H1 (cell line): ENCODE measurements around the gene OR11L1. TPM values are rescaled to one million over a fixed set of nuclear protein-coding genes. Genes with fewer than 3 reads are reported as not detected.

Experiments
- CTCF ChIA-PET: fragments of 300-600 bp; sonication (Branson Sonifier 250); formaldehyde crosslinking; loops from one replicate; lab custom pipeline; 2021; ENCODE audit not compliant: partially characterized antibody; lab: Charles Lee
- POLR2A ChIA-PET: fragments of 300-600 bp; sonication (Branson Sonifier 250); formaldehyde crosslinking; loops from one replicate; lab custom pipeline; 2021; ENCODE audit warnings: inconsistent platforms; ENCODE audit not compliant: partially characterized antibody; lab: Charles Lee
- DNase-seq, 2 experiments: peaks; one replicate each; pipeline versions ENCODE4 v3.0.0 to v3.0.0-alpha.2; 2010 to 2022; ENCODE audit warnings: low spot score in 2 of 2, low read depth in 1 of 2, mixed read lengths in 1 of 2
- FAIRE-seq: peaks from 2 replicates; lab custom pipeline; 2011; peaks lifted over from hg19 to GRCh38; lab: Jason Lieb, UNC
- H2AFZ ChIP-seq: 2 replicates; pipeline ENCODE4 v1.8.1; 2012; ENCODE audit warnings: low read length, inconsistent platforms
- H2AK5ac ChIP-seq: 2 replicates; pipeline ENCODE4 v1.6.1; 2013; ENCODE audit warnings: low read depth, low read length
- H2BK120ac ChIP-seq: replicated peaks from 2 replicates; pipeline ENCODE3; 2013; ENCODE audit warnings: low read depth, low read length, inconsistent platforms
- H2BK12ac ChIP-seq: 2 replicates; pipeline ENCODE4 v1.6.1; 2013; ENCODE audit warnings: low read depth, low read length
- H2BK15ac ChIP-seq: 2 replicates; pipeline ENCODE4 v1.6.1; 2013; ENCODE audit warnings: low read length
- H2BK20ac ChIP-seq: 2 replicates; pipeline ENCODE4 v1.6.1; 2013; ENCODE audit warnings: low read length
- H2BK5ac ChIP-seq: 2 replicates; pipeline ENCODE4 v1.6.1; 2013; ENCODE audit warnings: low read depth, low read length
- H3K14ac ChIP-seq: 2 replicates; pipeline ENCODE4 v1.6.1; 2013; ENCODE audit warnings: inconsistent platforms; ENCODE audit not compliant: insufficient read length
- H3K18ac ChIP-seq: 2 replicates; pipeline ENCODE4 v1.6.1; 2013; ENCODE audit warnings: low read length; ENCODE audit errors: extremely low read depth
- H3K23ac ChIP-seq: 2 replicates; pipeline ENCODE4 v1.6.1; 2013; ENCODE audit warnings: inconsistent platforms; ENCODE audit not compliant: insufficient read length
- H3K23me2 ChIP-seq: 2 replicates; pipeline ENCODE4 v1.6.1; 2013; ENCODE audit warnings: low read depth, low read length
- H3K27ac ChIP-seq: 2 replicates; pipeline ENCODE4 v1.6.1; 2011; ENCODE audit warnings: low read depth, low read length, inconsistent platforms
- H3K27me3 ChIP-seq, 4 experiments: replicated peaks in 1 of 4; 1 replicate in 1 of 4; 2 replicates in 3 of 4; pipeline versions ENCODE4 v1.6.1 to v1.8.1; 2011 to 2013; ENCODE audit warnings: low read length in 3 of 4, mild to moderate bottlenecking in 3 of 4, inconsistent platforms in 2 of 4, mixed read lengths in 2 of 4, moderate library complexity in 1 of 4; ENCODE audit not compliant: control insufficient read depth in 3 of 4, insufficient read depth in 3 of 4; ENCODE audit errors: extremely low read depth in 1 of 4
- H3K36me3 ChIP-seq, 4 experiments: 2 replicates each; pipeline versions ENCODE4 v1.6.1 to v1.8.1; 2011 to 2013; ENCODE audit warnings: mild to moderate bottlenecking in 4 of 4, low read length in 3 of 4, moderate library complexity in 2 of 4, control low read depth in 1 of 4, inconsistent platforms in 1 of 4; ENCODE audit not compliant: insufficient read depth in 4 of 4, control insufficient read depth in 2 of 4
- H3K4ac ChIP-seq: replicated peaks from 2 replicates; pipeline ENCODE3; 2013; ENCODE audit warnings: low read length, low read depth, mixed read lengths, inconsistent platforms; ENCODE audit not compliant: insufficient read length
- H3K4me1 ChIP-seq, 4 experiments: replicated peaks in 1 of 4; 1 replicate in 1 of 4; 2 replicates in 3 of 4; pipeline versions ENCODE4 v1.6.1 to v1.8.1; 2011 to 2013; ENCODE audit warnings: low read length in 3 of 4, inconsistent platforms in 2 of 4, mixed read lengths in 1 of 4; ENCODE audit not compliant: insufficient read depth in 4 of 4, control insufficient read depth in 3 of 4
- H3K4me2 ChIP-seq, 2 experiments: 2 replicates each; pipeline versions ENCODE4 v1.6.1 to v1.8.1; 2011 to 2013; ENCODE audit warnings: low read depth in 2 of 2, low read length in 2 of 2, control low read depth in 1 of 2, inconsistent platforms in 1 of 2, mild to moderate bottlenecking in 1 of 2; ENCODE audit not compliant: insufficient read depth in 1 of 2
- H3K4me3 ChIP-seq, 4 experiments: fragments of 200-600, 300-600 bp in 1 of 4; sonication (generic), shearing (Covaris generic), sonication (Bioruptor Twin) in 1 of 4; 2 replicates each; pipeline versions ENCODE4 v1.5.1 to v1.8.1; 2011 to 2016; ENCODE audit warnings: low read length in 4 of 4, low read depth in 3 of 4, control low read depth in 2 of 4, inconsistent platforms in 2 of 4, mild to moderate bottlenecking in 2 of 4, mixed read lengths in 1 of 4, moderate library complexity in 1 of 4; ENCODE audit not compliant: insufficient read depth in 2 of 4; ENCODE audit errors: extremely low read depth in 1 of 4
- H3K56ac ChIP-seq: replicated peaks from 2 replicates; pipeline ENCODE3; 2013; ENCODE audit warnings: low read depth, mild to moderate bottlenecking, mixed read lengths, low read length, inconsistent platforms; ENCODE audit not compliant: insufficient read length
- H3K79me1 ChIP-seq: 2 replicates; pipeline ENCODE4 v1.6.1; 2013; ENCODE audit warnings: low read depth, low read length, control low read depth
- H3K79me2 ChIP-seq, 2 experiments: 2 replicates each; pipeline versions ENCODE4 v1.6.1 to v1.8.1; 2012 to 2013; ENCODE audit warnings: low read length in 2 of 2, mild to moderate bottlenecking in 2 of 2, inconsistent platforms in 1 of 2; ENCODE audit not compliant: insufficient read depth in 2 of 2, control insufficient read depth in 1 of 2
- H3K9ac ChIP-seq, 4 experiments: replicated peaks in 1 of 4; 1 replicate in 1 of 4; 2 replicates in 3 of 4; pipeline versions ENCODE4 v1.6.1 to v1.8.1; 2011 to 2013; ENCODE audit warnings: low read depth in 3 of 4, low read length in 3 of 4, control low read depth in 2 of 4, mild to moderate bottlenecking in 2 of 4, moderate library complexity in 2 of 4, inconsistent platforms in 1 of 4; ENCODE audit errors: extremely low read depth in 1 of 4
- H3K9me3 ChIP-seq, 2 experiments: 2 replicates each; pipeline versions ENCODE4 v1.6.1 to v1.8.1; 2012 to 2013; ENCODE audit warnings: mild to moderate bottlenecking in 2 of 2, moderate library complexity in 2 of 2, control low read depth in 1 of 2, inconsistent platforms in 1 of 2, low read depth in 1 of 2, low read length in 1 of 2, mixed read lengths in 1 of 2; ENCODE audit not compliant: insufficient read depth in 2 of 2
- H4K20me1 ChIP-seq, 2 experiments: replicated peaks in 1 of 2; 2 replicates each; pipeline versions ENCODE3 to v1.8.1; 2011 to 2013; ENCODE audit warnings: inconsistent platforms in 2 of 2, low read length in 2 of 2, mild to moderate bottlenecking in 1 of 2; ENCODE audit not compliant: insufficient read depth in 2 of 2, control insufficient read depth in 1 of 2
- H4K5ac ChIP-seq: 2 replicates; pipeline ENCODE4 v1.6.1; 2013; ENCODE audit warnings: low read length, low read depth, mixed read lengths, inconsistent platforms; ENCODE audit not compliant: insufficient read length
- H4K8ac ChIP-seq: 2 replicates; pipeline ENCODE4 v1.8.0; 2013; ENCODE audit warnings: mild to moderate bottlenecking, moderate library complexity, low read length, inconsistent platforms; ENCODE audit not compliant: insufficient read depth; ENCODE audit errors: extremely low read depth
- H4K91ac ChIP-seq: replicated peaks from 2 replicates; pipeline ENCODE3; 2013; ENCODE audit warnings: low read length, mixed read lengths, inconsistent platforms; ENCODE audit not compliant: insufficient read length
- ATF3 ChIP-seq: IDR thresholded peaks from 2 replicates; pipeline ENCODE4 v1.6.1; 2011; ENCODE audit warnings: low read depth, mild to moderate bottlenecking, low read length; ENCODE audit not compliant: insufficient read depth
- FOSL1 ChIP-seq: IDR thresholded peaks from 2 replicates; pipeline ENCODE4 v1.6.1; 2011; ENCODE audit warnings: mild to moderate bottlenecking, low read depth, low read length, moderate library complexity; ENCODE audit not compliant: insufficient read depth
- RAD21 ChIP-seq, 2 experiments: IDR thresholded peaks in 1 of 2; conservative IDR thresholded peaks in 1 of 2; 2 replicates each; pipeline ENCODE4 v1.6.1; 2011; ENCODE audit warnings: low read depth in 2 of 2, low read length in 2 of 2, improper control_type of control experiment in 1 of 2, inconsistent platforms in 1 of 2, mild to moderate bottlenecking in 1 of 2, moderate library complexity in 1 of 2
- SIN3A ChIP-seq, 2 experiments: IDR thresholded peaks in 1 of 2; conservative IDR thresholded peaks in 1 of 2; 2 replicates each; pipeline ENCODE4 v1.6.1; 2011 to 2012; ENCODE audit warnings: low read length in 2 of 2, improper control_type of control experiment in 1 of 2, low read depth in 1 of 2, mild to moderate bottlenecking in 1 of 2
- SP2 ChIP-seq: IDR thresholded peaks from 2 replicates; pipeline ENCODE4 v1.6.1; 2012; ENCODE audit warnings: mild to moderate bottlenecking, low read length, inconsistent platforms
- WGBS, 2 experiments: shearing (Covaris generic) in 1 of 2; methylation state at CpG; one replicate each; pipeline versions ENCODE4 v1.1.6 to v1.1.7; 2013 to 2015; ENCODE audit warnings: low lambda C conversion rate in 2 of 2, mixed read lengths in 2 of 2, inconsistent platforms in 1 of 2, low coverage in 1 of 2, missing lambda C conversion rate in 1 of 2; ENCODE audit not compliant: insufficient replicate concordance in 2 of 2, insufficient coverage in 1 of 2, insufficient read length in 1 of 2; ENCODE audit errors: extremely low coverage in 1 of 2, missing lambda C conversion rate in 1 of 2; 5-methylcytosine and 5-hydroxymethylcytosine counted together
- polyA plus RNA-seq, 7 experiments: library from polyadenylated mRNA; depleted of rRNA in 3 of 7; stranded (reverse) in 5 of 7; unstranded in 2 of 7; fragments of >200 nt in 5 of 7; fragments of 200-250 nt in 2 of 7; gene quantifications; 1 replicate in 5 of 7; 2 replicates in 1 of 7; 4 replicates in 1 of 7; pipeline versions ENCODE4 v1.2.1 to v1.2.3, GENCODE V29; 2011 to 2013; ENCODE audit warnings: missing spikeins in 2 of 7, mixed read lengths in 2 of 7
- total RNA-seq: library from RNA; stranded (reverse); fragmentation: NEBNext Ultra II Directional; extraction: Animal tissue kit (Norgen Biotek cat#: 25700); gene quantifications from 2 replicates; pipeline ENCODE4 v1.2.1, GENCODE V29; 2021

Gene OR11L1
- total and polyA plus RNA-seq, 2 of the 8 experiments (the other 6 are each of a cell fraction or from before 2014, with no cell fraction given), result not detected

GRCh38 chr1:247840818-247841217, 878 bp downstream of the OR11L1 start:
- H3K4me2 ChIP-seq, result no peak overlapping the region
- H3K27me3 ChIP-seq, result no peaks in the 10 kb centered on the region
- no peak overlapping the region for H2BK5ac ChIP-seq
- POLR2A ChIA-PET, result no interaction called here
- H3K79me2 ChIP-seq, result no peaks in the 10 kb centered on the region
- no peaks in the 10 kb centered on the region for H3K36me3 ChIP-seq
- H2BK120ac ChIP-seq, result no peak overlapping the region
- no peak overlapping the region for H4K8ac ChIP-seq
- H3K4me1 ChIP-seq, result peaks cover 0 to 5% (median 0%) of the 10 kb centered on the region in 4 experiments; a peak in 1 of 7 replicates
- H2AFZ ChIP-seq, result no peak overlapping the region
- no peaks in the 10 kb centered on the region for H4K20me1 ChIP-seq
- H2BK12ac ChIP-seq, result no peak overlapping the region
- H3K18ac ChIP-seq, result no peak overlapping the region
- H2BK15ac ChIP-seq, result no peak overlapping the region
- CTCF ChIA-PET, result no interaction called here
- no peak overlapping the region for H3K4me3 ChIP-seq
- H3K56ac ChIP-seq, result no peak overlapping the region
- H2BK20ac ChIP-seq, result no peak overlapping the region
- TF ChIP-seq ATF3 (no peak), FOSL1 (no peak), RAD21 (IDR thresholded peaks at IDR 0.05 in 1 of 2, conservative IDR thresholded peaks at IDR 0.05 in 1 of 2; ENCODE audit: low read depth in 2 of 2, low read length in 2 of 2) (no peak), SIN3A (conservative IDR thresholded peaks at IDR 0.05 in 1 of 2, IDR thresholded peaks at IDR 0.05 in 1 of 2; ENCODE audit: low read depth in 1 of 2, low read length in 2 of 2) (no peak), SP2 (no peak)
- TF ChIP-seq, all 59 proteins: peak for 0
- FAIRE-seq, result no peak
- Histone ChIP-seq H3K9ac (no peak overlapping the region), H3K79me1 (no peaks in the 10 kb centered on the region), H3K9me3 (peaks cover 56 to 88% of the 10 kb centered on the region in 2 experiments), H3K23ac (no peak overlapping the region), H3K27ac (no peak overlapping the region), H3K14ac (no peak overlapping the region), H2AK5ac (no peak overlapping the region), H4K91ac (no peak overlapping the region), H3K23me2 (peaks cover 1% of the 10 kb centered on the region; the same call in 1 of the 2 replicates), H3K4ac (no peak overlapping the region), H4K5ac (no peak overlapping the region)
- 79% methylated on average over 2 of the region's 2 CpGs; no CpG with 5 or more reads in 1 of the 2 experiments for WGBS, 2 experiments
- DNase-seq, result no peak
